Tibial nerve (tissue), 3 donors: ENCODE measurements around the gene KPNA2.

Experiments
- CTCF ChIP-seq, 5 experiments: fragments of 200-600 bp in 3 of 5; fragments of 450-650 bp in 2 of 5; sonication (generic) in 3 of 5; IDR thresholded peaks; one replicate each; pipeline ENCODE4 v1.5.1; 2016 to 2019; ENCODE audit warnings: antibody characterized with exemption in 5 of 5, mild to moderate bottlenecking in 3 of 5, moderate library complexity in 2 of 5
- POLR2A ChIP-seq, 2 donors: fragments of 450-650 bp; IDR thresholded peaks; one replicate each; pipeline ENCODE4 v1.6.1; 2017; ENCODE audit warnings: antibody characterized with exemption in 2 of 2, mild to moderate bottlenecking in 2 of 2, moderate library complexity in 2 of 2

- TF ChIP-seq CTCF (IDR thresholded peaks at IDR 0.05) (no peak), POLR2A (IDR thresholded peaks at IDR 0.05) (no peak)
Observed at GRCh38 chr17:68089881-68090280, 54.3 kb downstream of the KPNA2 start.
